HFF-Myc (cell line): ENCODE data around the gene ADPGK.

Experiments
- DNase-seq: peaks from one replicate; pipeline ENCODE4 v3.0.0-alpha.2; 2011; ENCODE audit warnings: low read depth; ENCODE audit errors: extremely low read depth
- H3K4me3 ChIP-seq: replicated peaks from 2 replicates; pipeline ENCODE4 v1.5.1; 2011; ENCODE audit warnings: low read depth, mild to moderate bottlenecking, control low read depth, low read length
- CTCF ChIP-seq: IDR thresholded peaks from 2 replicates; pipeline ENCODE4 v1.5.1; 2012; ENCODE audit warnings: mild to moderate bottlenecking, low read depth, low read length, control low read depth; ENCODE audit errors: missing control alignments

The ADPGK gene

GRCh38 chr15:72800833-72801481, 17.4 kb upstream of the ADPGK start:
- H3K4me3 ChIP-seq: no peak overlapping the region
- DNase-seq: no peak
- TF ChIP-seq CTCF: no peak

GRCh38 chr15:72797834-72798233, 14.3 kb upstream of the ADPGK start:
- no peak overlapping the region for H3K4me3 ChIP-seq
- DNase-seq: no peak
- no peak for TF ChIP-seq CTCF

- H3K4me3 ChIP-seq: peak overlapping the region; percentile 37
- no peak for TF ChIP-seq CTCF
- no peak for DNase-seq
These were observed 13.8 kb upstream of the ADPGK start for GRCh38 chr15:72797338-72797689.

- no peak for DNase-seq
- TF ChIP-seq CTCF: peak; percentile 38
- peak overlapping the region; percentile 37 for H3K4me3 ChIP-seq
These were observed 13.2 kb upstream of the ADPGK start for GRCh38 chr15:72796515-72797337.

- no peak for TF ChIP-seq CTCF
- H3K4me3 ChIP-seq: no peak overlapping the region
- no peak for DNase-seq
These were observed 12.6 kb upstream of the ADPGK start for GRCh38 chr15:72796210-72796514.

GRCh38 chr15:72793766-72794660, 10.5 kb upstream of the ADPGK start:
- TF ChIP-seq CTCF: no peak
- H3K4me3 ChIP-seq: no peak overlapping the region
- DNase-seq: no peak
